Endodermal cell (in vitro differentiated cells): ENCODE results near the gene KRTAP4-8. TPM values are rescaled to one million over a fixed set of nuclear protein-coding genes. Genes with fewer than 3 reads are reported as not detected.
"Not testable (repeated sequence)": the region's sequence is repeated elsewhere in the genome, so short reads cannot be mapped to it uniquely, and the experiment has no call there.

Experiments used
- DNase-seq: peaks from one replicate; pipeline ENCODE4 v3.0.0-alpha.2; 2017
- H3K27ac ChIP-seq: 2 replicates; pipeline ENCODE4 v1.5.1; 2013; ENCODE audit warnings: mild to moderate bottlenecking, low read depth, low read length, moderate library complexity
- H3K27me3 ChIP-seq: 2 replicates; pipeline ENCODE4 v1.6.1; 2013; ENCODE audit warnings: mild to moderate bottlenecking, low read length, moderate library complexity; ENCODE audit not compliant: insufficient read depth, control insufficient read depth, poor library complexity, severe bottlenecking
- H3K36me3 ChIP-seq: 2 replicates; pipeline ENCODE4 v1.7.0; 2013; ENCODE audit warnings: mild to moderate bottlenecking, low read length, moderate library complexity; ENCODE audit not compliant: control insufficient read depth, insufficient read depth
- H3K4me1 ChIP-seq: one replicate; pipeline ENCODE4 v1.7.0; 2013; ENCODE audit warnings: low read length; ENCODE audit not compliant: control insufficient read depth, insufficient read depth
- H3K4me3 ChIP-seq: 2 replicates; pipeline ENCODE4 v1.5.1; 2013; ENCODE audit warnings: mild to moderate bottlenecking, low read length, moderate library complexity
- H3K9ac ChIP-seq: 2 replicates; pipeline ENCODE4 v1.6.1; 2013; ENCODE audit warnings: mild to moderate bottlenecking, low read length, moderate library complexity; ENCODE audit not compliant: poor library complexity, severe bottlenecking; ENCODE audit errors: extremely low read depth
- H3K9me3 ChIP-seq: 2 replicates; pipeline ENCODE4 v1.6.1; 2013; ENCODE audit warnings: mild to moderate bottlenecking, low read length, moderate library complexity; ENCODE audit not compliant: control insufficient read depth
- H3K27ac Mint-ChIP-seq: 2 replicates; pipeline ENCODE4 v1.8.0; 2020; ENCODE audit warnings: mixed read lengths
- H3K27me3 Mint-ChIP-seq: 2 replicates; pipeline ENCODE4 v1.8.0; 2021; ENCODE audit warnings: mild to moderate bottlenecking, mixed read lengths; ENCODE audit not compliant: insufficient read depth
- H3K36me3 Mint-ChIP-seq: 2 replicates; pipeline ENCODE4 v1.8.0; 2020; ENCODE audit warnings: low read depth, mixed read lengths
- H3K4me1 Mint-ChIP-seq: 2 replicates; pipeline ENCODE4 v1.8.0; 2020; ENCODE audit warnings: mixed read lengths
- H3K4me3 Mint-ChIP-seq: 2 replicates; pipeline ENCODE4 v1.8.0; 2020; ENCODE audit warnings: mild to moderate bottlenecking, moderate library complexity, mixed read lengths
- H3K9me3 Mint-ChIP-seq: 2 replicates; pipeline ENCODE4 v1.8.0; 2020; ENCODE audit warnings: mild to moderate bottlenecking, mixed read lengths
- WGBS, 2 experiments: methylation state at CpG; one replicate each; pipeline versions ENCODE4 v1.1.5 to v1.1.7; 2013; ENCODE audit warnings: missing lambda C conversion rate in 2 of 2, mixed read lengths in 1 of 2; ENCODE audit not compliant: insufficient coverage in 1 of 2, insufficient read length in 1 of 2; 5-methylcytosine and 5-hydroxymethylcytosine counted together
- total RNA-seq, 2 donors: library from RNA; stranded (reverse); fragmentation: NEBNext Ultra II Directional in 1 of 2; extraction: Animal tissue kit (Norgen Biotek cat#: 25700) in 1 of 2; gene quantifications; 2 replicates in 1 of 2; 3 replicates in 1 of 2; pipeline ENCODE4 v1.2.1, GENCODE V29; 2021
- TF ChIP-seq, protein P1 (sequence below): fragments of 200-600 bp; sonication (generic); conservative IDR thresholded peaks from 2 replicates; pipeline ENCODE4 v1.5.0; 2021; ENCODE audit warnings: antibody characterized with exemption, mild to moderate bottlenecking

The KRTAP4-8 gene
- total RNA-seq, 2 donors from 2014 or later, result not detected

DNA sequence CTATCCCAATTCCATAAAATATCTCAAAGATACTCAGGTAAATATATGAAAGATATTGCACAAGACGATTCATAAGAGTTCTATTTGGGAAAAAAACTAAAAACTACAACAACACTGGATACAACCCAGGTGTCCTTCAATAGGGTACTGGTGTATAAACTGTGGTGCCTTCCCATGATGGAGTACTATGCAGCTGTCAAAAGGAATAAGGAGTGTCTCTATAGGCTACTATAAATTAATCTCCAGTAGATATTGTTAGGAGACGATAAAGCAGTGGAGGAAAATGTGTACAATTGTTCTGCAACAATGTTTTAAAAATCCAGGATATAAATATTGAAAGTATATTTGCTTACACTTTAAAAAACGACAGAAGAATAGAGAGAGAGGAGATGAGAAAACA lies 28.5 kb upstream of the KRTAP4-8 start:
- 96% methylated on average over 3 of the region's 3 CpGs; no CpG with 5 or more reads in 1 of the 2 experiments for WGBS, 2 experiments
- Mint-ChIP-seq H3K36me3 (no peaks in the 10 kb centered on the region), H3K27ac (no peak overlapping the region), H3K9me3 (peaks cover 4% of the 10 kb centered on the region), H3K4me3 (no peak overlapping the region), H3K27me3 (no peaks in the 10 kb centered on the region), H3K4me1 (no peaks in the 10 kb centered on the region)
- H3K36me3 ChIP-seq, result no peaks in the 10 kb centered on the region
- TF ChIP-seq, protein P1, sequence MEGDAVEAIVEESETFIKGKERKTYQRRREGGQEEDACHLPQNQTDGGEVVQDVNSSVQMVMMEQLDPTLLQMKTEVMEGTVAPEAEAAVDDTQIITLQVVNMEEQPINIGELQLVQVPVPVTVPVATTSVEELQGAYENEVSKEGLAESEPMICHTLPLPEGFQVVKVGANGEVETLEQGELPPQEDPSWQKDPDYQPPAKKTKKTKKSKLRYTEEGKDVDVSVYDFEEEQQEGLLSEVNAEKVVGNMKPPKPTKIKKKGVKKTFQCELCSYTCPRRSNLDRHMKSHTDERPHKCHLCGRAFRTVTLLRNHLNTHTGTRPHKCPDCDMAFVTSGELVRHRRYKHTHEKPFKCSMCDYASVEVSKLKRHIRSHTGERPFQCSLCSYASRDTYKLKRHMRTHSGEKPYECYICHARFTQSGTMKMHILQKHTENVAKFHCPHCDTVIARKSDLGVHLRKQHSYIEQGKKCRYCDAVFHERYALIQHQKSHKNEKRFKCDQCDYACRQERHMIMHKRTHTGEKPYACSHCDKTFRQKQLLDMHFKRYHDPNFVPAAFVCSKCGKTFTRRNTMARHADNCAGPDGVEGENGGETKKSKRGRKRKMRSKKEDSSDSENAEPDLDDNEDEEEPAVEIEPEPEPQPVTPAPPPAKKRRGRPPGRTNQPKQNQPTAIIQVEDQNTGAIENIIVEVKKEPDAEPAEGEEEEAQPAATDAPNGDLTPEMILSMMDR, result no peak
- H3K9ac ChIP-seq, result no peak overlapping the region
- no peak for DNase-seq
- H3K4me1 ChIP-seq, result no peaks in the 10 kb centered on the region
- no peak overlapping the region for H3K4me3 ChIP-seq
- H3K27ac ChIP-seq, result no peak overlapping the region
- H3K9me3 ChIP-seq, result peaks cover 4% of the 10 kb centered on the region
- H3K27me3 ChIP-seq, result no peaks in the 10 kb centered on the region

DNA sequence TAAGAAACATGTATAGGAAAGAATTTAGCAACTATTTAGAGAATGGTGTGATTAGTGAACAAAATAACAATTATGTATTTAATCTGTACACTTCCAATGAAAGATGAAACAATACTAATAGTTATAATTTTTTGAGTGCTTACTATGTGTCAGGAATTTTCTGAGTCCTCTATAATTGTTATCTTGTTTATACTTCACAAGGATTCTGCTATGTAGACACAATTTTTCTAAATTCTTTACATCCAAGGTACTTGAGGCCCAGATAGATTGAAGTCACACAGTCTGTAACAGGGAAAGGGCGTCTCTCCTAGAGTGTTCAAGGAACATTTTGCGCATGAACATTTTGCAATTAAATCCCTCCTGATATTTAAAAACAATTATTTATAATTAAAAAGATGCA lies 27.1 kb upstream of the KRTAP4-8 start:
- no peaks in the 10 kb centered on the region for H3K4me1 Mint-ChIP-seq
- H3K36me3 ChIP-seq, result no peaks in the 10 kb centered on the region
- H3K4me1 ChIP-seq, result no peaks in the 10 kb centered on the region
- H3K27ac ChIP-seq, result no peak overlapping the region
- H3K4me3 Mint-ChIP-seq, result no peak overlapping the region
- no peak for DNase-seq
- peaks cover 4% of the 10 kb centered on the region for H3K9me3 ChIP-seq
- H3K27me3 ChIP-seq, result no peaks in the 10 kb centered on the region
- no peaks in the 10 kb centered on the region for H3K36me3 Mint-ChIP-seq
- H3K4me3 ChIP-seq, result no peak overlapping the region
- WGBS, 2 experiments, result 100% methylated on average over 1 of the region's 2 CpGs; no CpG with 5 or more reads in 1 of the 2 experiments
- H3K9me3 Mint-ChIP-seq, result peaks cover 4% of the 10 kb centered on the region
- no peaks in the 10 kb centered on the region for H3K27me3 Mint-ChIP-seq
- TF ChIP-seq, protein P1, result no peak
- no peak overlapping the region for H3K9ac ChIP-seq
- H3K27ac Mint-ChIP-seq, result no peak overlapping the region

DNA sequence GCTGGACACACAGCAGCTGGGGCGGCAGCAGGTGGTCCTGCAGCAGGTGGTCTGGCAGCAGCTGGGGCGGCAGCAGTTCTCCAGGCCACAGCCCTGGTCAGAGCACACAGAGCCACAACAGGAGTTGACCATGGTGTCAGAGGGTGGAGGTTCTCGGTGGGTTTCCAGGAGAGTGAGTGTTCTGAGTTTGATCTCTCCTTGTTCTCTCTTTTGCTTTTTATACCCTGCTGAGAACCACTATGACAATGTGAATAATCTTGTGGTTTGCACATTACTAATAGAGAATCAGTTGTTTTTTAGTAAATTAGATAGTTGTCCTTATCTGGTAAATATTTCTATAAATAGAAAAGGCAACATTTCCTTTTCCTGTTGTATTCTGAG lies 26.0 kb upstream of the KRTAP4-8 start, which contains the start of gene KRTAP4-12:
TSS of gene KRTAP4-12 (minus strand) at position 192 of the 381 bp plus-strand sequence. CDS start at position 132, 60 bp downstream.
- WGBS, 2 experiments, result 75 to 78% methylated on average over 1 to 3 of the region's 3 CpGs
- H3K4me3 Mint-ChIP-seq, result not testable (repeated sequence)

DNA sequence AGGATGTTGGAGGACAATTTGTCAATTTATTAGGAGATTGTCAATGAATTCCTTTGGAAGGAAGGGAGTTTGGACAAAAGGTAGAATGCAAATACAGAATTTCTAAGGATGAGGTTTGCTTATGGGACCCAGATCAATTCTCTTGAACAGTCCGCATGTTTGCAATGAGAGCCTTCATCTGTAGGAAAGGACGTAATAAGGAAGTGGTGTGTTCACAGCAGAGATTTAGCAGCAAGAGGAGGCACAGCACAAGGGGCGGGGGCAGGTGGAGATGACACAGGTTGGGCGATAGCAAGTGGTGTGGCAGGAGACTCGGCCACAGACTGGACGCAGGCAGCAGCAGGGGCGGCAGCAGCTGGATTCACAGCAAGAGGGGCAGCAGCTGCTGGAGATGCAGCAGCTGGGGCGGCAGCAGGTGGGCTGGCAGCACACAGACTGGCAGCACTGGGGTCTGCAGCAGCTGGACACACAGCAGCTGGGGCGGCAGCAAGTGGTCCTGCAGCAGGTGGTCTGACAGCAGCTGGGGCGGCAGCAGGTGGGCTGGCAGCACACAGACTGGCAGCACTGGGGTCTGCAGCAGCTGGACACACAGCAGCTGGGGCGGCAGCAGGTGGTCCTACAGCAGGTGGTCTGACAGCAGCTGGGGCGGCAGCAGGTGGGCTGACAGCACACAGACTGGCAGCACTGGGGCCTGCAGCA lies 25.5 kb upstream of the KRTAP4-8 start:
- not testable (repeated sequence) for H3K4me1 ChIP-seq, H3K9me3 ChIP-seq, H3K4me1 Mint-ChIP-seq, H3K27me3 Mint-ChIP-seq, H3K27ac Mint-ChIP-seq, H3K4me3 ChIP-seq, H3K4me3 Mint-ChIP-seq, H3K27ac ChIP-seq, DNase-seq, H3K27me3 ChIP-seq, H3K36me3 ChIP-seq, H3K9me3 Mint-ChIP-seq, H3K9ac ChIP-seq, H3K36me3 Mint-ChIP-seq
- 83 to 87% methylated on average over 8 to 12 of the region's 12 CpGs for WGBS, 2 experiments

More for the DNA sequence above, 26.0 kb upstream of the KRTAP4-8 start, which contains the start of gene KRTAP4-12:
- H3K9me3 ChIP-seq, H3K27me3 Mint-ChIP-seq, H3K36me3 ChIP-seq, H3K27me3 ChIP-seq, H3K4me1 Mint-ChIP-seq, H3K9me3 Mint-ChIP-seq, H3K4me1 ChIP-seq, DNase-seq, H3K4me3 ChIP-seq, H3K9ac ChIP-seq, H3K27ac ChIP-seq, H3K36me3 Mint-ChIP-seq, H3K27ac Mint-ChIP-seq: not testable (repeated sequence)
